ENCODE data around the gene CDCP2.

Gene CDCP2

DNA sequence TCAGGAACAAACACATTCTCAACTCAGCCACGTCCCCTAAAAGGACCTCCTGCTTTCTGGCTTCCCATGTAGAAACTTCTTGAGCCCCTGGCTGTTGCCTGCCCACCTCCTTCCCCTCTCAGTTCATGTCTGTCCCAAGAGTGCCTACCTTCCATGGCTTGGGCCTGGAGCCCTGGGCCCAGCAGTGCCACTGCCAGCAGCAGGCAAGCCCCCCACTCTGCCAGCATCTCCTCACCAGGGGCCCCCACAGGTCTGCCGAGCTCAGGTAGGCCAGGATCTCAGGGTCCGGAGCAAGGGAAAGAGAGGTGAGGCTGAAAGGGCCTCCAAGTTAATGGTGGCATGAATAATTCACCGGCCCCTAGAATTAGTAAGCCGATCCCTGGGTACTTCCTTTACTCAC, at the start of gene CDCP2:
CDCP2 (minus strand) TSS at position 305 of the 400 bp plus-strand sequence; CDS start at position 227, 78 bp downstream.
- ATAC-seq (replicated peaks) (no peak), DNase-seq (no peak)
- H3K9me3 Mint-ChIP-seq = no peaks in the 10 kb centered on the region
- no peaks in the 10 kb centered on the region for H3K36me3 Mint-ChIP-seq
- no peaks in the 10 kb centered on the region for H3K27me3 Mint-ChIP-seq
- H3K4me1 Mint-ChIP-seq = no peaks in the 10 kb centered on the region
- H3K4me3 Mint-ChIP-seq = no peak within 1 kb of the TSS
- no peak within 1 kb of the TSS for H3K27ac Mint-ChIP-seq

DNA sequence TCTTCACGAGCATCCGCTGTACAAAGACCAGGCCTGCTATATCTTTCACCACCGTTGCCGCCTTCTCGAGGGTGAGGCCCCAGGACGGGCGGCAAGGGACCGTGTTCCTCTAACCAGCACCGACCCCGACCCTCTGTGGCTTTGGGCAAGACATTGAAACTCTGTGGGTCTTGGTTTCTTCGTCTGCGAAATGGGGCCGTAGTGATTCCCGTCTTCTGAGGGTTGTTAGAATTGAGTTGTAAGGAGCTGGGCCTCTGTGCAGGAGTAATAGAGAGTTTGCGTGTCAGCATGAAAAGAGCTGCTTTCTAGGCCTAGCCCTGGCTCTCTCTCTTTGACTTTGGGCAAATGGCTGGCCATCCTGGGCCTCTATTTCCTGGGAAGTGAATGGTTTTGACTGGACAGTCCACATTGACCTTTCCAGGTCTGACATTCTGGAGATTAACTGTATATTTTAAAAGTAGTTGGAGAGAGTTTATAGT, 47.8 kb upstream of the CDCP2 start:
- Mint-ChIP-seq H3K4me1 (peaks cover 20 to 40% of the 10 kb centered on the region in 2 donors), H3K27me3 (no peaks in the 10 kb centered on the region), H3K4me3 (peak overlapping the region; percentile 95 to 97), H3K9me3 (no peaks in the 10 kb centered on the region), H3K27ac (peak overlapping the region; percentile 87), H3K36me3 (peaks cover 10 to 19% of the 10 kb centered on the region in 2 donors)
- no peak for DNase-seq
- no peak for ATAC-seq (replicated peaks)

GRCh38 chr1:54199765-54200518, 47.1 kb upstream of the CDCP2 start, which contains the start of the genes CYB5RL and MRPL37:
CYB5RL (minus strand) TSS chr1:54200030; CDS start chr1:54195616, 4,414 bp downstream.
MRPL37 (plus strand) TSS chr1:54200167; CDS start chr1:54200244, 77 bp downstream.
- ATAC-seq (replicated peaks) = peak; percentile 98
- Mint-ChIP-seq H3K27me3 (no peaks in the 10 kb centered on the region), H3K4me3 (peak within 1 kb of the TSS; percentile 95 to 97), H3K36me3 (peaks cover 9 to 18% of the 10 kb centered on the region in 2 donors), H3K9me3 (no peaks in the 10 kb centered on the region), H3K27ac (peak within 1 kb of the TSS; percentile 87), H3K4me1 (peaks cover 20 to 40% of the 10 kb centered on the region in 2 donors)
- DNase-seq = peak; percentile 91

DNA sequence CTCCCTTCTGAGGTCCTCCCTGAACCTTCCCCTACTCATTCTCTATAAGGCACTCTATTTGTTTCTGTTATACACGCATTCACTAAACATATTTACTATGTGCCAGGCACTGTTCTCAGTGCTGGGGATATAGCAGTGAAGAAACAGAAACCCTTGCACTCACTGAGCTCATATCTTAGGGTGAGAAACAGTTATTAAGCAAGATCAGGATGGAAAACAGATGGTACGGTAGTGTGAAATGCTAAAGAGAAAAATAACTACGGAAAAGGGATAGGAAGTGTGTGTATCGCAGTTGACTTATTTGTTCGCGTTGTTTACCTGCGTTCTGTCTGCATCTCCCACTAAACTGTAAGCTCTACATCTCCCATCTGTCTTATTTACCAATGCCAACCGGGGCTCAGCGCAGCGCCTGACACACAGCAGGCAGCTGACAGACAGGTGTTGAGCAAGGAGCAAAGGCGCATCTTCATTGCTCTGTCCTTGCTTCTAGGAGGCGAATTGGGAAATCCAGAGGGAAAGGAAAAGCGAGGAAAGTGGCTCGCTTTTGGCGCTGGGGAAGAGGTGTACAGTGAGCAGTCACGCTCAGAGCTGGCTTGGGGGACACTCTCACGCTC, 46.5 kb upstream of the CDCP2 start:
- Mint-ChIP-seq H3K27me3 (no peaks in the 10 kb centered on the region), H3K36me3 (peaks cover 10 to 19% of the 10 kb centered on the region in 2 donors), H3K4me3 (peak overlapping the region; percentile 95 to 97), H3K4me1 (peaks cover 20 to 40% of the 10 kb centered on the region in 2 donors), H3K9me3 (no peaks in the 10 kb centered on the region), H3K27ac (peak overlapping the region; percentile 87)
- DNase-seq (no peak), ATAC-seq (replicated peaks) (peak; percentile 3 to 10)

GRCh38 chr1:54193453-54193852, 40.7 kb upstream of the CDCP2 start:
- Mint-ChIP-seq H3K9me3 (no peaks in the 10 kb centered on the region), H3K27me3 (no peaks in the 10 kb centered on the region), H3K4me3 (no peak overlapping the region)

GRCh38 chr1:54191525-54191924, 38.7 kb upstream of the CDCP2 start:
- H3K4me3 Mint-ChIP-seq = no peak overlapping the region
- H3K9me3 Mint-ChIP-seq = no peaks in the 10 kb centered on the region
- H3K27me3 Mint-ChIP-seq = no peaks in the 10 kb centered on the region
- H3K4me1 Mint-ChIP-seq = no peaks in the 10 kb centered on the region
- H3K36me3 Mint-ChIP-seq = peaks cover 26 to 31% of the 10 kb centered on the region in 2 donors
- DNase-seq = no peak
- ATAC-seq (replicated peaks) = no peak
- H3K27ac Mint-ChIP-seq = no peak overlapping the region

More at GRCh38 chr1:54193453-54193852, 40.7 kb upstream of the CDCP2 start:
- DNase-seq (no peak), ATAC-seq (replicated peaks) (no peak)
- no peaks in the 10 kb centered on the region for H3K4me1 Mint-ChIP-seq
- peaks cover 20 to 24% of the 10 kb centered on the region in 2 donors for H3K36me3 Mint-ChIP-seq
- H3K27ac Mint-ChIP-seq = no peak overlapping the region

GRCh38 chr1:54190526-54190925, 37.7 kb upstream of the CDCP2 start:
- Mint-ChIP-seq H3K27ac (no peak overlapping the region), H3K4me3 (no peak overlapping the region), H3K4me1 (no peaks in the 10 kb centered on the region), H3K9me3 (peaks cover 0 to 4% of the 10 kb centered on the region in 2 donors), H3K36me3 (peaks cover 29 to 39% of the 10 kb centered on the region in 2 donors), H3K27me3 (no peaks in the 10 kb centered on the region)
- ATAC-seq (replicated peaks) (no peak), DNase-seq (no peak)

DNA sequence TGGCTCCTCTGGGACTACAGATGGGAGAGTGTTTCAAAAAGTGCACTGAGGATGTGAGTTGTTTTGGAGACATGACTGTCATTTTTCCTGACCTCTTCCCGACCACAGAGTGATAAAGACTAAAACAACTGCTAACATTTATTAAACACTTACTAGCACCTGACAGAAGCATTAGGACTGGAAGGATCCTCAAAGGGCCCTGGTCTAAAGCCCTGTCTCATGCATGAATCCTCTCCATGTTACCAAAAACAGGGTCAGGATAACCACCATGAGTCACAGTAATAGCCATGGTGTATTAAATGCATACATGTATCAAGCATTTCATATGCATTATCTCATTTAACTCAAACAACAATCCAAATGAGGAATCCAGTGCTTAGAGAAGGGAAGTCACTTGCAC, 35.5 kb upstream of the CDCP2 start:
- Mint-ChIP-seq H3K4me1 (no peaks in the 10 kb centered on the region), H3K4me3 (no peak overlapping the region), H3K27me3 (no peaks in the 10 kb centered on the region), H3K36me3 (peaks cover 25 to 35% of the 10 kb centered on the region in 2 donors), H3K27ac (no peak overlapping the region), H3K9me3 (peaks cover 0 to 4% of the 10 kb centered on the region in 2 donors)
- ATAC-seq (replicated peaks) (no peak), DNase-seq (no peak)

DNA sequence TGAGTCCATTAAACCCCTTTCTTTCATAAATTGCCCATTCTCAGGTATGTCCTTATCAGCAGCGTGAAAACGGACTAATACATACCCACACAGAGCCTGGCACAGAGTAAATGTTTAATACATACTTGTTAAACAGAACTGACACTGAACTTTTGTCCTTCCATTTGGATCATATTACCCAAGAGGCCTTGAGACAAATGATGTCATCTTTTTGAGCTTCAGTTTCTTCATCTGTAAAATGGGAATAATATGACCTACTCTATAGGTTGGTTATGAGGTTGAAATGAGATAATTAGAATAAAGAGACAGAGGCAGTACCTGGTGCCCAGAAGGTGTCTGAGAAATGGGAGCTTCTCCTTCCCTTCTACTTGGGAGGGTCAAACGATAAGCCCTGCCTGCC, 33.3 kb upstream of the CDCP2 start:
- peaks cover 0 to 4% of the 10 kb centered on the region in 2 donors for H3K9me3 Mint-ChIP-seq
- DNase-seq (no peak), ATAC-seq (replicated peaks) (no peak)
- H3K36me3 Mint-ChIP-seq = peaks cover 25 to 42% of the 10 kb centered on the region in 2 donors
- no peaks in the 10 kb centered on the region for H3K27me3 Mint-ChIP-seq
- H3K4me1 Mint-ChIP-seq = no peaks in the 10 kb centered on the region
- H3K27ac Mint-ChIP-seq = no peak overlapping the region
- H3K4me3 Mint-ChIP-seq = no peak overlapping the region

DNA sequence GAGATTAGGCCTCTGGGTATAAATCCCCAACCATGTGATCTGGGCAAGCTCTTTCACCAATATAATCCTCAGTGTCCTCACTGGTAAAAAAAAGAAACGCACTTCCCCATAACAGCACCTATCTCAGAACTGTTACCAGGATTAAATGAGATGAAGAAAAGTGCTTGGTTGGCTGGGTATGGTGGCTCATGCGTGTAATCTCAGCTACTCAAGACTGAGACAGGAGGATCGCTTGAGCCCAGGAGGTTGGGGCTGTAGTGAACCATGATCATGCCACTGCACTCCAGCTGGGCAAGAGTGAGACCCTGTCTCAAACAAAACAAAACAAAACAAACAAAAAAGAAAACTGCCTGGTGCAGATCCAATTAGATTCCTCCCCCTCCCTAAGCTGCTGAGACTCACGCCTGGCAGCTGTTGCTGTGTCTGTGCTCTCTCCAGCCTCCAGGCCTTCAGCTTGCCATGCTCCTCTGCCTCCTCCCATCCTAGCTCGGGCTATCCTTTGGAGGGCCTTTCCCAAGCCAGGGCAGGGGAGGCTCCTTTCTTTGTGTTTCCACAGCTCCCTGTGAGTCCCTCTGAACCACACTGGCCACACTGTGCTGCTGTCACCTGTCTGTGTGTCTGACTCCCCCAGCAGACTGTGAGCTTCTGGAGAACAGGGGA, 28.0 kb upstream of the CDCP2 start:
- no peak for ATAC-seq (replicated peaks)
- H3K4me3 Mint-ChIP-seq = no peak overlapping the region
- H3K27me3 Mint-ChIP-seq = no peaks in the 10 kb centered on the region
- peaks cover 0 to 1% of the 10 kb centered on the region in 2 donors for H3K9me3 Mint-ChIP-seq
- H3K4me1 Mint-ChIP-seq = no peaks in the 10 kb centered on the region
- H3K36me3 Mint-ChIP-seq = peaks cover 26 to 39% of the 10 kb centered on the region in 2 donors
- no peak for DNase-seq
- no peak overlapping the region for H3K27ac Mint-ChIP-seq

GRCh38 chr1:54178296-54179070, 25.7 kb upstream of the CDCP2 start:
- no peak for DNase-seq
- Mint-ChIP-seq H3K27ac (no peak overlapping the region), H3K36me3 (peaks cover 20 to 30% of the 10 kb centered on the region in 2 donors), H3K9me3 (no peaks in the 10 kb centered on the region), H3K4me1 (no peaks in the 10 kb centered on the region), H3K27me3 (no peaks in the 10 kb centered on the region), H3K4me3 (no peak overlapping the region)
- ATAC-seq (replicated peaks) = no peak

GRCh38 chr1:54177726-54178125, 24.9 kb upstream of the CDCP2 start:
- Mint-ChIP-seq H3K27ac (no peak overlapping the region), H3K27me3 (no peaks in the 10 kb centered on the region), H3K4me3 (no peak overlapping the region), H3K36me3 (peaks cover 20 to 25% of the 10 kb centered on the region in 2 donors), H3K4me1 (no peaks in the 10 kb centered on the region), H3K9me3 (no peaks in the 10 kb centered on the region)
- ATAC-seq (replicated peaks) = no peak
- no peak for DNase-seq

DNA sequence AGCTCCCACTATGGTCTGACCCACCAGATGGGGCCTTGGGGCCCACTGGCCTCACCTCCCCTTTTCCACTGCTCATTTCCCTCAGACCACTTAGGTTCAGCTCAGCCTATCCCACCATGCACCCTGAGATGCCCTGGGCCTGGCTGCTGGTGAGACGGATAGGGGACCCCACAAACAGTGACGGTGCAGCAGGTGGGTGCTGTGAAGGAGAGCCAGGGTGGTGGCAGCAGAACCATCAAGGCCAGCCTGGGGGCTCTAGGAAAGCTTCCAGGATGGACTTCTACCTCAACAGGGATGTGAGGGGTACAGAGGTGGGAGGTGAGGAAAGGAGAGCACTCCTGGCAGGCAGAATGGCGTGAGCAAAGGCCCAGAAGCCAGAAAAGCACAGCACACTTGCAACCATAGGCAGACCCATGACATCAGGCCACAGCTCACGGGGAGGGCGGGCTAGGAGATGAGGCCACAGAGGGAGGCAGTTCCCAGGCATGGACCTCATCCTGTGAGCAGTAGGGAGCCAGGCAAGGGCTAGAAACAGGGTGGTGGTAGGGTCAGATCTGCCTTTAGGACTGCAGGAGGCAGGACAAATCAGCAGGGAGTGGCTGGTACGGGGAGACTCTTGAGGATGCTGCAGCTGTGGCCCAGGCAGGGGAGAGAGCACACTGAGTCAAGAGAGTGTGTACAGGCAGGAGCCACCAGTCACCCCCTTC, 24.0 kb upstream of the CDCP2 start:
- Mint-ChIP-seq H3K27me3 (no peaks in the 10 kb centered on the region), H3K4me3 (no peak overlapping the region), H3K4me1 (no peaks in the 10 kb centered on the region), H3K9me3 (no peaks in the 10 kb centered on the region), H3K27ac (peak overlapping the region; percentile 42), H3K36me3 (peaks cover 20 to 25% of the 10 kb centered on the region in 2 donors)
- DNase-seq = no peak
- ATAC-seq (replicated peaks) = no peak
